ENCODE data around the gene VAV3.
"Not testable (repeated sequence)": the region's sequence is repeated elsewhere in the genome, so short reads cannot be mapped to it uniquely, and the experiment has no call there.

The VAV3 gene

DNA sequence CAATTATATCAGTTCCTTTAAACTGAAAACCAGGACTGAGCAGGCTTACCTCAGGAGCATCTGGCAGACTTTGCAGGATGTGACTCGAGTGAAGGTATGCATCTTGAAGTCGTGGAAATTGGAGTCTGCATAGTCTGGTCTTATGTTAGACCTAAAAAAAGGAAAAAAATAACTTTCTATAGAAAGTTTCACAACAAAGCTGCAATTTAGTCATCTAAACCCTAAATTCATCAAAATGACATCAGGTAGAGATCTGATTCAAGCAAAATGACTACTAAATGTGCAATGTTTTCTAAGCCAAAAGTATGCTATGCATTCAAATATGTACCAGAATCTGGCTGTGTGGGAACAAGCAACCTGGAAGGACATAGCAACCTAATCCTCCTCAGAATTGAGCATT, 260.1 kb downstream of the VAV3 start:
- H2BK120ac ChIP-seq (ENCODE audit: low read depth, low read length), result no peak overlapping the region
- DNase-seq (ENCODE audit: low spot score), result no peak
- no peak overlapping the region for H3K14ac ChIP-seq (ENCODE audit: low read length)
- H3K4ac ChIP-seq (ENCODE audit: low read length), result no peak overlapping the region
- H3K9me3 ChIP-seq (replicated peaks in 1 of 2; ENCODE audit: control insufficient read depth in 2 of 2, insufficient read depth in 1 of 2, low read depth in 1 of 2, low read length in 2 of 2), result no peaks in the 10 kb centered on the region
- H3K4me3 ChIP-seq (ENCODE audit: low read length in 2 of 2), result no peak overlapping the region
- H4K91ac ChIP-seq (ENCODE audit: low read depth, low read length, poor library complexity), result no peak overlapping the region
- H3K27me3 ChIP-seq (ENCODE audit: control insufficient read depth in 3 of 3, insufficient read depth in 3 of 3, low read depth in 1 of 3, low read length in 3 of 3), result no peaks in the 10 kb centered on the region
- H3K18ac ChIP-seq (ENCODE audit: low read length), result no peak overlapping the region
- H3K9ac ChIP-seq (ENCODE audit: low read depth, low read length, poor library complexity), result no peak overlapping the region
- no peaks in the 10 kb centered on the region for H3K4me1 ChIP-seq (ENCODE audit: control insufficient read depth in 2 of 2, insufficient read depth in 1 of 2, low read depth in 1 of 2, low read length in 2 of 2)
- H3K79me1 ChIP-seq (ENCODE audit: low read depth, low read length), result no peaks in the 10 kb centered on the region
- H2AFZ ChIP-seq (ENCODE audit: low read length), result no peak overlapping the region
- H4K8ac ChIP-seq (ENCODE audit: low read depth, low read length), result no peak overlapping the region
- H3K4me2 ChIP-seq (ENCODE audit: insufficient read depth, low read length, poor library complexity, severe bottlenecking), result no peak overlapping the region
- H3K23ac ChIP-seq (ENCODE audit: low read depth, low read length, poor library complexity), result no peak overlapping the region
- no peak overlapping the region for H2BK15ac ChIP-seq (ENCODE audit: low read length)
- H3K27ac ChIP-seq (replicated peaks; ENCODE audit: low read length), result no peak overlapping the region
- H2BK12ac ChIP-seq (ENCODE audit: low read length), result no peak overlapping the region
- no CpG with 5 or more reads among the region's 2 CpGs for WGBS, 2 donors (ENCODE audit: extremely low coverage in 2 of 2, insufficient read length in 2 of 2, insufficient replicate concordance in 1 of 2)
- no peaks in the 10 kb centered on the region for H3K36me3 ChIP-seq (replicated peaks in 1 of 2; ENCODE audit: control insufficient read depth in 2 of 2, insufficient read depth in 2 of 2, low read length in 2 of 2)
- no peak overlapping the region for H2AK5ac ChIP-seq (ENCODE audit: low read depth, low read length)
- H2BK5ac ChIP-seq (ENCODE audit: low read length), result no peak overlapping the region

DNA sequence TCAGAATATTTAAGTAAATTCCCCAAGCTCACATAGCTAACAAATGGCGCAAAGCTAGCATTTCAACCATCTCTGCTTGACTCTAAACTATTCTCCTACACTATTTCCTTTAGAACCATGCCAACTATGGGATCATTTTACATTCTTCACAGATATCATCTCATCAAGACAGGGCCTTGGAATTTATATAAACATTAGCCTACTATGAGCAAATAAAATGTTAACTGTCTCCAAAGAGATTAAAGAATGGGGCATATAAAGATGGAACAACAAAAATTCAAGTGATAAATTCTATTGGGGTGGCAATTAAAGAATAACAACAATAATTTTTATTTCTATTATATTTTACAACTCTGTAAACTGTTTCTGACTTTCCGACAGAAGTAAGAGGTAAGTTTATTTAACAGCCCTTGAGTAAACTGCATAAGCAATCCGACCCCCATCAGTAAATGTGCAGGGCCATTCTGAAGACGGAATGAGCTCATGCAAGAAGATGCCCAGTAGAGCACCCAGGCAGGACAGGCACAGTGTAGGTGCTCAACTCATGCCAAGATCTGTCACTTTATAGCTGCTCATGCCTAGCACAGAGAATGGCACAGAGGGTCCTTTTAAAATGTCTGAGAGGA, 261.9 kb downstream of the VAV3 start:
- Histone ChIP-seq H2BK15ac (ENCODE audit: low read length) (no peak overlapping the region), H2BK5ac (ENCODE audit: low read length) (no peak overlapping the region), H3K4me1 (ENCODE audit: control insufficient read depth in 2 of 2, insufficient read depth in 1 of 2, low read depth in 1 of 2, low read length in 2 of 2) (no peaks in the 10 kb centered on the region), H3K36me3 (replicated peaks in 1 of 2; ENCODE audit: control insufficient read depth in 2 of 2, insufficient read depth in 2 of 2, low read length in 2 of 2) (no peaks in the 10 kb centered on the region), H2BK12ac (ENCODE audit: low read length) (no peak overlapping the region), H3K79me1 (ENCODE audit: low read depth, low read length) (no peaks in the 10 kb centered on the region), H3K9ac (ENCODE audit: low read depth, low read length, poor library complexity) (no peak overlapping the region), H4K91ac (ENCODE audit: low read depth, low read length, poor library complexity) (no peak overlapping the region), H3K27ac (replicated peaks; ENCODE audit: low read length) (no peak overlapping the region), H3K27me3 (ENCODE audit: control insufficient read depth in 3 of 3, insufficient read depth in 3 of 3, low read depth in 1 of 3, low read length in 3 of 3) (no peaks in the 10 kb centered on the region), H3K4me3 (ENCODE audit: low read length in 2 of 2) (no peak overlapping the region), H2AFZ (ENCODE audit: low read length) (no peak overlapping the region), H3K18ac (ENCODE audit: low read length) (no peak overlapping the region), H3K9me3 (replicated peaks in 1 of 2; ENCODE audit: control insufficient read depth in 2 of 2, insufficient read depth in 1 of 2, low read depth in 1 of 2, low read length in 2 of 2) (no peaks in the 10 kb centered on the region), H3K23ac (ENCODE audit: low read depth, low read length, poor library complexity) (no peak overlapping the region), H2AK5ac (ENCODE audit: low read depth, low read length) (no peak overlapping the region), H4K8ac (ENCODE audit: low read depth, low read length) (no peak overlapping the region), H3K4ac (ENCODE audit: low read length) (no peak overlapping the region), H3K4me2 (ENCODE audit: insufficient read depth, low read length, poor library complexity, severe bottlenecking) (no peak overlapping the region), H3K14ac (ENCODE audit: low read length) (no peak overlapping the region), H2BK120ac (ENCODE audit: low read depth, low read length) (no peak overlapping the region)
- no CpG with 5 or more reads among the region's 4 CpGs for WGBS, 2 donors (ENCODE audit: extremely low coverage in 2 of 2, insufficient read length in 2 of 2, insufficient replicate concordance in 1 of 2)
- no peak for DNase-seq (ENCODE audit: low spot score)

DNA sequence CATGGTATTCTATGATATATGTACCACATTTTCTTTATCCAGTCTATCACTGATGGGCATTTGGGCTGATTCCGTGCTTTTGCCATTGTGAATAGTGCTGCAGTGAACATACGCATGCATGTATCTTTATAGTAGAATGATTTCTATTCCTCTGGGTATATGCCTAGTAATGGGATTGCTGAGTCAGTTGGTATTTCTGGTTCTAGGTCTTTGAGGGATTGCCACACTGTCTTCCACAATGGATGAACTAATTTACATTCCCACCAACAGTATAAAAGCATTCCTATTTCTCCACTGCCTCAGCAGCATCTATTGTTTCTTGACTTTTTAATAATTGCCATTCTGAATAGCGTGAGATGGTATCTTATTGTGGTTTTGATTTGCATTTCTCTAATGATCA, 264.3 kb downstream of the VAV3 start:
- DNase-seq (ENCODE audit: low spot score); H3K9ac ChIP-seq (ENCODE audit: low read depth, low read length, poor library complexity); H3K4me2 ChIP-seq (ENCODE audit: insufficient read depth, low read length, poor library complexity, severe bottlenecking); H3K27me3 ChIP-seq (ENCODE audit: control insufficient read depth in 3 of 3, insufficient read depth in 3 of 3, low read depth in 1 of 3, low read length in 3 of 3); H3K79me1 ChIP-seq (ENCODE audit: low read depth, low read length); H3K18ac ChIP-seq (ENCODE audit: low read length); H3K36me3 ChIP-seq (replicated peaks in 1 of 2; ENCODE audit: control insufficient read depth in 2 of 2, insufficient read depth in 2 of 2, low read length in 2 of 2); H4K91ac ChIP-seq (ENCODE audit: low read depth, low read length, poor library complexity); H4K8ac ChIP-seq (ENCODE audit: low read depth, low read length); H3K4ac ChIP-seq (ENCODE audit: low read length); H2BK5ac ChIP-seq (ENCODE audit: low read length); H2BK120ac ChIP-seq (ENCODE audit: low read depth, low read length); H2AFZ ChIP-seq (ENCODE audit: low read length); H3K14ac ChIP-seq (ENCODE audit: low read length); H3K9me3 ChIP-seq (replicated peaks in 1 of 2; ENCODE audit: control insufficient read depth in 2 of 2, insufficient read depth in 1 of 2, low read depth in 1 of 2, low read length in 2 of 2); H2BK15ac ChIP-seq (ENCODE audit: low read length); H2BK12ac ChIP-seq (ENCODE audit: low read length); H3K4me1 ChIP-seq (ENCODE audit: control insufficient read depth in 2 of 2, insufficient read depth in 1 of 2, low read depth in 1 of 2, low read length in 2 of 2); H3K27ac ChIP-seq (replicated peaks; ENCODE audit: low read length); H2AK5ac ChIP-seq (ENCODE audit: low read depth, low read length); H3K4me3 ChIP-seq (ENCODE audit: low read length in 2 of 2); H3K23ac ChIP-seq (ENCODE audit: low read depth, low read length, poor library complexity): not testable (repeated sequence)
- WGBS, 2 donors (ENCODE audit: extremely low coverage in 2 of 2, insufficient read length in 2 of 2, insufficient replicate concordance in 1 of 2), result no CpG with 5 or more reads among the region's 3 CpGs

DNA sequence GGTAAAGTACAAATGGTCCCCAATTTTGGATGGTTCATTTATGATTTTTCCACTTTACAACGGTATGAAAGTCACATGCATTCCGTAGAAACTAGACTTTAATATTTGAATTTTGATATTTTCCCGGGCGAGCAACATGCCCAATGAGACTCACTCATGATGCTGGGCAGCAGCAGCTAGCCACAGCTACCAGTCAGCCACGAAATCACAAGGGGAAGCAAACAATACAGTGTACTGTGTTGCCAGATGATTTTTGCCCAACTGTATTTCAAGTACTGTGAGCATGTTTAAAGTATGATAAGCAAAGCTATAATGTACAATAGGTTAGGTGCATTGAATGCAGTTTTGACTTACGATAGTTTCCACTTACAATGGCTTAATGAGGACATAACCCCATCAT, 266.8 kb downstream of the VAV3 start:
- no peak overlapping the region for H3K14ac ChIP-seq (ENCODE audit: low read length)
- no peak overlapping the region for H2BK12ac ChIP-seq (ENCODE audit: low read length)
- H3K79me1 ChIP-seq (ENCODE audit: low read depth, low read length), result no peaks in the 10 kb centered on the region
- H2BK5ac ChIP-seq (ENCODE audit: low read length), result no peak overlapping the region
- H3K4me1 ChIP-seq (ENCODE audit: control insufficient read depth in 2 of 2, insufficient read depth in 1 of 2, low read depth in 1 of 2, low read length in 2 of 2), result no peaks in the 10 kb centered on the region
- H3K4me3 ChIP-seq (ENCODE audit: low read length in 2 of 2), result no peak overlapping the region
- H3K4ac ChIP-seq (ENCODE audit: low read length), result no peak overlapping the region
- no peaks in the 10 kb centered on the region for H3K36me3 ChIP-seq (replicated peaks in 1 of 2; ENCODE audit: control insufficient read depth in 2 of 2, insufficient read depth in 2 of 2, low read length in 2 of 2)
- no CpG with 5 or more reads among the region's 6 CpGs for WGBS, 2 donors (ENCODE audit: extremely low coverage in 2 of 2, insufficient read length in 2 of 2, insufficient replicate concordance in 1 of 2)
- no peak overlapping the region for H2BK15ac ChIP-seq (ENCODE audit: low read length)
- no peak overlapping the region for H2BK120ac ChIP-seq (ENCODE audit: low read depth, low read length)
- no peak overlapping the region for H3K9ac ChIP-seq (ENCODE audit: low read depth, low read length, poor library complexity)
- H4K91ac ChIP-seq (ENCODE audit: low read depth, low read length, poor library complexity), result no peak overlapping the region
- no peak overlapping the region for H3K4me2 ChIP-seq (ENCODE audit: insufficient read depth, low read length, poor library complexity, severe bottlenecking)
- DNase-seq (ENCODE audit: low spot score), result no peak
- no peaks in the 10 kb centered on the region for H3K9me3 ChIP-seq (replicated peaks in 1 of 2; ENCODE audit: control insufficient read depth in 2 of 2, insufficient read depth in 1 of 2, low read depth in 1 of 2, low read length in 2 of 2)
- no peak overlapping the region for H3K18ac ChIP-seq (ENCODE audit: low read length)
- H2AFZ ChIP-seq (ENCODE audit: low read length), result no peak overlapping the region
- no peak overlapping the region for H3K23ac ChIP-seq (ENCODE audit: low read depth, low read length, poor library complexity)
- no peak overlapping the region for H4K8ac ChIP-seq (ENCODE audit: low read depth, low read length)
- no peak overlapping the region for H3K27ac ChIP-seq (replicated peaks; ENCODE audit: low read length)
- H3K27me3 ChIP-seq (ENCODE audit: control insufficient read depth in 3 of 3, insufficient read depth in 3 of 3, low read depth in 1 of 3, low read length in 3 of 3), result no peaks in the 10 kb centered on the region
- H2AK5ac ChIP-seq (ENCODE audit: low read depth, low read length), result no peak overlapping the region
